Dendritic cell treated with granulocyte-macrophage colony-stimulating factor and Interleukin-4, amounts not matched to agents 40 ng/mL and 50 ng/mL, for 4 days (primary cell): ENCODE measurements around the gene NRXN2.

Experiments
- H3K27ac Mint-ChIP-seq: one replicate; pipeline ENCODE4 v1.8.0; 2022; ENCODE audit warnings: mild to moderate bottlenecking, mixed read lengths
- H3K27me3 Mint-ChIP-seq: one replicate; pipeline ENCODE4 v1.8.0; 2022; ENCODE audit warnings: mild to moderate bottlenecking, mixed read lengths
- H3K36me3 Mint-ChIP-seq: one replicate; pipeline ENCODE4 v1.8.0; 2022; ENCODE audit warnings: low read depth, mixed read lengths
- H3K4me1 Mint-ChIP-seq: one replicate; pipeline ENCODE4 v1.8.0; 2022; ENCODE audit warnings: low read depth, mixed read lengths
- H3K4me3 Mint-ChIP-seq: one replicate; pipeline ENCODE4 v1.8.0; 2022; ENCODE audit warnings: mild to moderate bottlenecking, moderate library complexity, mixed read lengths
- H3K9me3 Mint-ChIP-seq: one replicate; pipeline ENCODE4 v1.8.0; 2022; ENCODE audit warnings: mixed read lengths
- intact Hi-C: fragments of 100-400 bp; cut with micrococcal nuclease; formaldehyde crosslinking; loops from one replicate; pipeline ENCODE4 v1.15.0; 2022

Gene NRXN2

GRCh38 chr11:64619811-64620380, 103.1 kb downstream of the NRXN2 start:
- Mint-ChIP-seq H3K27ac (no peak overlapping the region), H3K36me3 (no peaks in the 10 kb centered on the region), H3K4me1 (peaks cover 55% of the 10 kb centered on the region), H3K9me3 (no peaks in the 10 kb centered on the region), H3K4me3 (no peak overlapping the region), H3K27me3 (peaks cover 4% of the 10 kb centered on the region)
- intact Hi-C loops = no loop called here

GRCh38 chr11:64619196-64619595, 103.8 kb downstream of the NRXN2 start:
- H3K36me3 Mint-ChIP-seq = no peaks in the 10 kb centered on the region
- peaks cover 52% of the 10 kb centered on the region for H3K4me1 Mint-ChIP-seq
- intact Hi-C loops = no loop called here
- no peaks in the 10 kb centered on the region for H3K9me3 Mint-ChIP-seq
- no peak overlapping the region for H3K27ac Mint-ChIP-seq
- H3K27me3 Mint-ChIP-seq = peaks cover 4% of the 10 kb centered on the region
- no peak overlapping the region for H3K4me3 Mint-ChIP-seq

- Mint-ChIP-seq H3K27me3 (peaks cover 4% of the 10 kb centered on the region), H3K4me1 (peaks cover 44% of the 10 kb centered on the region), H3K36me3 (no peaks in the 10 kb centered on the region), H3K4me3 (no peak overlapping the region), H3K27ac (no peak overlapping the region), H3K9me3 (no peaks in the 10 kb centered on the region)
- intact Hi-C loops = no loop called here
Observed at GRCh38 chr11:64616817-64617216, 106.2 kb downstream of the NRXN2 start.

GRCh38 chr11:64614917-64615316, 108.1 kb downstream of the NRXN2 start:
- Mint-ChIP-seq H3K9me3 (no peaks in the 10 kb centered on the region), H3K36me3 (no peaks in the 10 kb centered on the region), H3K4me1 (peaks cover 40% of the 10 kb centered on the region), H3K27me3 (peaks cover 1% of the 10 kb centered on the region), H3K27ac (no peak overlapping the region), H3K4me3 (no peak overlapping the region)
- intact Hi-C loops = no loop called here

DNA sequence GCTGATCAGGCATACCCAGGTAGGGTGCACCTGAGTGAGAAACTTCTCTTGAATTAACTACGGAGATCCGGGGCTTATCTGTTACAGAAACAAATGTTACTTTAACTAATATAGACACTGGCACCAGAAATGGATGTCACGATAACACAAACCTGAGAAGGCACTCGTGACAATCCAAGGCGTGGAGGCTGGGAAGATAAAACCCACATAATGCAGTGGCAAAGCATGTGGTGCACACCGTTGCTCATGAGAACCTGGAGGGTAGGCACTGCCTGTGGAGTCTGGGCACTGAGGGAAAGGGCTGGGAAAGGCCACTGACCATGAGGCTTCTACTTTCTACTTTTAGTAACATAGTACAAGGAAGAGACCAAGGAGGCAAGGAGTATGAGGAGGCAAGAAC, 109.3 kb downstream of the NRXN2 start:
- Mint-ChIP-seq H3K27ac (no peak overlapping the region), H3K9me3 (no peaks in the 10 kb centered on the region), H3K4me1 (peaks cover 35% of the 10 kb centered on the region), H3K4me3 (no peak overlapping the region), H3K27me3 (peaks cover 4% of the 10 kb centered on the region), H3K36me3 (no peaks in the 10 kb centered on the region)
- intact Hi-C loops = no loop called here

DNA sequence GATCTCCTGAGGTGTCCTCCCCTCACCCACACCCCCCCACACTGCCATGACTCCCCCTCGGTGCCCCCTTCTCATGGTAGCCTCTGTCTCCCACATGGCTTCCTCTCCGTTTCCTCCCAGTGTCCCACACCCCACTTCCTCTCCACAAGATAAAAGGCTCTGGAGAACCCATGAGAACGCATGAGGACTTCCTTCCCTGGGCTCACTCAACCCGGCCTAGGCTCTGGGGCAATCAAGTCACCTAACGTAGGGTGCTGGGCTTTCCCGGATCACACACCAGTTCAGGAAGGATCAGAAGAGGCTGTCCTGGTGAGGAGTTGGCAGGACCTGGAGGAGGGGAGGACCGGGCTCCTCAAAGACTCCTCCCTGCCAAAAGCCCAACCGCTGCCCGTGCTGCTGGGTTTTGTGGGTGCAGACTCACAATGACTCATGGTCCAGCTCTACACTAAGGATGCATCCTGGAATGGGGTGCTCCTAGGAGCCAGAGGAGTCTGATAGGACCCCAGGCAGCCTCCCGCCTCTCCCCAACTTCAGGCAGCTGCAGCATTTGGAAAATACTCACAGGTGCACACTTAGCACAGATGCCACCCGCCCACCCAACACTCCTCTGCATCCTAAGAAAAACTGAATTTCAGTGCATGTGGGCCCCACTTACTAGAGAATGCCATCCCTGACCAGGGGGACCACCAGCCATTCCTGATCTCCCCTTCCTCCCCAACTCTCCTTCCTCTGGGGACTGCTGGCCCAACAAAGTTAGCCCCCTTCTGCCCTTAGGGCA, 110.9 kb downstream of the NRXN2 start:
- H3K4me1 Mint-ChIP-seq = peaks cover 35% of the 10 kb centered on the region
- H3K9me3 Mint-ChIP-seq = no peaks in the 10 kb centered on the region
- peaks cover 5% of the 10 kb centered on the region for H3K27me3 Mint-ChIP-seq
- H3K4me3 Mint-ChIP-seq = no peak overlapping the region
- no peaks in the 10 kb centered on the region for H3K36me3 Mint-ChIP-seq
- intact Hi-C loops = no loop called here
- no peak overlapping the region for H3K27ac Mint-ChIP-seq

DNA sequence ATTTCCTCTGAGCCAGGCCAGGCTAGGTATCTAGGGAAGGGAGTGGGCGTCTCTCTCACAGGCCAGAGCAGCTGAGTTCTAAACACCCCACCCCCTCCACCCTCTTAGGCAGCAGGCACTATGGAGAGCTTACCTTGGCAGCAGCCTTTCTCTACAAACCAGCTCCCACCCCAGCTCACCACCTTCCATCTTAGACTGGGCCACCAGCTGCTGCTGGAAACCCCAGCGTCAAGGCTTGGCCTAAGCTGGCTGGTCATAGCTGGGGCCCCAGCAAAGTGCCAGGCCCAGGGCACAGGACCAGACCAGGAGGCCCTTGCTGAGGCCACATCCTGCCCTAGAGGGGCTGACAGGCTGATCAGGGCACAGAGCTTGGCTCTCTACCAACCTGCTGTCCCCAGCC, 111.8 kb downstream of the NRXN2 start:
- H3K4me1 Mint-ChIP-seq = peaks cover 35% of the 10 kb centered on the region
- no peak overlapping the region for H3K4me3 Mint-ChIP-seq
- intact Hi-C loops = no loop called here
- peaks cover 8% of the 10 kb centered on the region for H3K27me3 Mint-ChIP-seq
- H3K36me3 Mint-ChIP-seq = no peaks in the 10 kb centered on the region
- no peaks in the 10 kb centered on the region for H3K9me3 Mint-ChIP-seq
- no peak overlapping the region for H3K27ac Mint-ChIP-seq

DNA sequence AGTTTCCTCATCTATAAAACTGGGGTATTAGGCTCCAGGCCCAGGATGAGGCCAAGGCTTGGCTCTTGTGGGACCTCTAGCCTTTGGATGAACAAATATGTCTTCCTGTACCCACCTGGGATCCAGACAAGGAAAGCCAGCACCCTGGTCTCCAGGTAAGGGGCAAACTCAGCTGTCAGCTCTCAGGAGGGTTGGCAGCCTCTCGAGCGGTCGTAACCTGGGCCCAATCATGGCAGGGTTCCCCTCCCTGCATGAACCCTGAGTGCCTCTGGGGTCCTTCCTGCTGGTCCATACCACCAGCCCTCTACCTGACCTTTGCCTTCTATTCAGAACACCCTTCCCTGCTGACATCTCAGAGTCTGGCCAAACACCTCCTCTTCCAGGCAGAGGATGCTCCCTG, 112.4 kb downstream of the NRXN2 start:
- no peaks in the 10 kb centered on the region for H3K9me3 Mint-ChIP-seq
- no peaks in the 10 kb centered on the region for H3K36me3 Mint-ChIP-seq
- peaks cover 36% of the 10 kb centered on the region for H3K4me1 Mint-ChIP-seq
- H3K4me3 Mint-ChIP-seq = no peak overlapping the region
- H3K27ac Mint-ChIP-seq = no peak overlapping the region
- intact Hi-C loops = no loop called here
- peaks cover 13% of the 10 kb centered on the region for H3K27me3 Mint-ChIP-seq

DNA sequence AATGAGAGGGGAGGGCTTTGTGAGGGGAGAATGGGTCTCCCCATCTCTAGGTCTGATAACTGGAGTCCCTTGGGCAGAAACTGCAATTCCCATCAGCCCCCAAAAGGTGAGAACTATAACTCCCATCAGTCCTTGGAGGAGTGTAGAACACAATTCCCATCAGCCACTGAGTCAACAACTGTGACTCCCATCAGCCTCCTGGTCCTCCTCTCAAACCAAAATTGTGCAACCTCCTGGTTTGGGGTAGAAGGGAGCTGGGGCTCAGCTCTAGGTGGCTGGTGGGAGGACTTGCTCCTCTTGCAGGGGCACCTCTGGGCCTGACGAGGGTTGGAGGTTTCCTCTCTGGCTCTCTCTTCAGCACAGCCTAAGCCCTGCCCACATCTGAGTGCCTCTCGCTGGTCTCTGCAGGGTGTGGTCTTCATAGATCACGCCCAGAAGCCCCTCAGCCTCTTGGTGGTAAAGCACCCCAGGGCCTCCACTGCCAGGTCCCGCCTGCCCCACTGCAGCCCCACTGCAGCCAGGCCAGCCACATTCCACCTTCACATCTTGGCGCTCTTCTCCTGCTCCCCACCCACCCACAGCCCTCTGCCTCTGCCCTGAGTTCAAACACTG, 113.5 kb downstream of the NRXN2 start:
- no peak overlapping the region for H3K27ac Mint-ChIP-seq
- H3K36me3 Mint-ChIP-seq = no peaks in the 10 kb centered on the region
- H3K27me3 Mint-ChIP-seq = peaks cover 20% of the 10 kb centered on the region
- H3K4me3 Mint-ChIP-seq = no peak overlapping the region
- H3K9me3 Mint-ChIP-seq = no peaks in the 10 kb centered on the region
- intact Hi-C loops = no loop called here
- peaks cover 38% of the 10 kb centered on the region for H3K4me1 Mint-ChIP-seq

DNA sequence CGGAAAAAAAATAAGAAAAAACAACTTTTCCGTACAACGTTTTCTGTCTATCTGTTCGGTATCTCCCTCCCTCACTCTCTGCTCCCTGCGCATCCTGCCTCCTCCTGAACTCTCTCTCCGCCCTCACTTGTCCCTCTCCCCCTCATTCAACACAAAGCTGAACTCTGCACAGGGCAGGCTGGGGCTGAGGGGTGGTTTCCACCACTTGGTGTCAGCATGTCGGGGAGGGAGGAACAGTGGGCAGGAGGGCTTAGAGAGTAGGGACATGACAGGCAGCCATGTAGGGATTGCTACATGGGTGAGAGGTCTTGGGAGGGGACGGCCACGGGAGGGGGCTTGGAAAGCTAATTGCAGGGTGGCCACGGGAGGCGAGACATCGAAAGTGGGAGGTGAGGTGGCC, 114.4 kb downstream of the NRXN2 start:
- intact Hi-C loops = no loop called here
- H3K9me3 Mint-ChIP-seq = no peaks in the 10 kb centered on the region
- H3K36me3 Mint-ChIP-seq = no peaks in the 10 kb centered on the region
- peaks cover 21% of the 10 kb centered on the region for H3K27me3 Mint-ChIP-seq
- no peak overlapping the region for H3K27ac Mint-ChIP-seq
- H3K4me1 Mint-ChIP-seq = peaks cover 32% of the 10 kb centered on the region
- no peak overlapping the region for H3K4me3 Mint-ChIP-seq

DNA sequence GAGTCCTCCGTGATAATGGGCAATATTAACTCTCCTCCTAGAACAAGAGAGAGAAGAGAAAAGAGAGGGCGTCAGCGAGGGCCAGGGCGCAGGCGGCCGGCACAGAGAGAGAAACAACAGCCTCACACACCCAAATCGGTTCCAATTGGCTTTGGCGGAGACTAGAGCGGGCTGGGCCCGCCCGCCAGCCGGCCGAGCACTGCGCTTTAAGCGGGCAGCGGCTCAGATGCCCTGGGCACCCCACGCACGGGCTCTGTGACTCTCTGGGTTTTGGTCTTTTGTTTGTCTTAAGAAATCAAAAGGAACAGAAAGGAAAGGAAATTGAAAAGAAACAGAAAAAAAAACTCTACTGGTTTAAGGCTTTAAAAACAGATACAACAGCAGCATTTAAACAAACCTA, 115.0 kb downstream of the NRXN2 start:
- Mint-ChIP-seq H3K4me1 (peaks cover 31% of the 10 kb centered on the region), H3K4me3 (no peak overlapping the region), H3K27me3 (peaks cover 20% of the 10 kb centered on the region), H3K27ac (no peak overlapping the region), H3K9me3 (no peaks in the 10 kb centered on the region), H3K36me3 (no peaks in the 10 kb centered on the region)
- intact Hi-C loops = no loop called here

- H3K4me3 Mint-ChIP-seq = no peak overlapping the region
- no peaks in the 10 kb centered on the region for H3K9me3 Mint-ChIP-seq
- no peak overlapping the region for H3K27ac Mint-ChIP-seq
- H3K27me3 Mint-ChIP-seq = peaks cover 20% of the 10 kb centered on the region
- intact Hi-C loops = no loop called here
- no peaks in the 10 kb centered on the region for H3K36me3 Mint-ChIP-seq
- peaks cover 28% of the 10 kb centered on the region for H3K4me1 Mint-ChIP-seq
Observed at GRCh38 chr11:64607381-64607985, 115.5 kb downstream of the NRXN2 start.

DNA sequence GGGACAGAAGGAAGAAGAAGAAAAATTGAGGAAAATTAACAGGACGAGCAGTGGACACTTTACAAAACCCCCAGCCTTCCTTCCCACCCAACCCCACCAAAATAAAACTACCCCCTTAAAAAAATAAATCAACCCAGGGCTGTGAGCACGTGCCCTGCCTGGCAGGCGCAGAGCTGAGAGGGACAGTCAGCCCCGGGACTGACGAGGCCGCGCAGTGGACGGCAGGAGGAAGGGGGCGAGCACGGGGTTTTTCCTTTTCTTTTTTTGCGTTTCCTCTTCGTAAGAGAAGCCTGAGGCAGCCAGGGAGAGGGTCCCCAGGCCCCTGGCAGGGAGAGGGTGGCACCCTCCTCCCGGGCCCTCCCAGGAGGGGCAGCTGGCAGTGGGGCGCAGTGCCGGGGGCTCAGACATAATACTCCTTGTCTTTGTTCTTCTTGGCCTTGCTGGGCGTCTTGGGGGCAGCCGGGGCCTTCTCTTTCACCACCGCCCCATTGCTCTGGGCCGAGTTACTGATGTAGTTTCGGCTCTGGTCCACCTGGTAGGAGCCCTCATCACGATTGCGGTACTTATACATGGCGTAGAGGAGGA, 116.1 kb downstream of the NRXN2 start:
- H3K36me3 Mint-ChIP-seq = no peaks in the 10 kb centered on the region
- no peaks in the 10 kb centered on the region for H3K9me3 Mint-ChIP-seq
- intact Hi-C loops = no loop called here
- no peak overlapping the region for H3K4me3 Mint-ChIP-seq
- H3K27me3 Mint-ChIP-seq = peaks cover 20% of the 10 kb centered on the region
- H3K27ac Mint-ChIP-seq = no peak overlapping the region
- H3K4me1 Mint-ChIP-seq = peaks cover 22% of the 10 kb centered on the region
